ENCODE data around the gene CCDC178. TPM values are rescaled to one million over a fixed set of nuclear protein-coding genes. Genes with fewer than 3 reads are reported as not detected.

Gene CCDC178
- total and polyA plus RNA-seq, 10 donors: 4.0 to 17.4 (median 8.0) TPM

DNA sequence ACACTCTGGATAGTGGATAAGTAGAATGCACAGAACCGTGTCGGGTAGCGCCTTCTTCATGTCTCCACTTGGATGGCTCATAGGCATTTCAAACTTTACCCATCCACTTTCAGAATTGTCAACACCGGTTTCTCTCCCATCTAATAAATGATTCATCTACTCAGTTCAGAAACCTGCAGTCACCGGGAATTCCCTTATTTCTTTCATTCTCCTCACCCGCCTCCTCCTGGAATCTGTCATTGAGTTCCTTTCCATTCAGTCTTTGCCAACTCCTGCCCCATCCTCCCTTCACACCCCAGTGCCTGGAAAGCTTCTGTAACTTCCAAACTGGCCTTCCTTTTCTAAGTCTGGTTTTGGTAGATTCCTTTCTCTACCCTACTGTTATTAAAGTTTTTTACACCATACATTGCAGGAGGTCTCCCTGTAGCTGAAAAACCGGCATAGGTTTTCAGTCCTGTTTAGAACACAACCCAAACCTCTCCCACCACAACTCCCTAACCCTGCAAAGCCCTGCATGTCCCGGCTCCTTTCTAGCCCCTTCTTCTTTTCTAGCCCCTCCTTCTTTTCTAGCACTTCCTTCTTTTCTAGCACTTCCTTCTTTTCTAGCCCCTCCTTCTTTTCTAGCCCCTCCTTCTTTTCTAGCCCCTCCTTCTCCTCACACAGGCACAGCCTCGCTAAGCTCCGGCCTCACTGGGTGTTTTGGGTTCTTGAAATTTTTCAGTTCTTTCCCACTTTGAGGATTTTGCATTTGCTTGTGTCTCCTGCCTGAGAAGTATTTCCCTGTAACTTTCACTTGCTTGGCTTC lies 533.8 kb downstream of the CCDC178 start:
- Histone ChIP-seq H3K27me3 (replicated peaks in 1 of 7) (no peaks in the 10 kb centered on the region), H3K27ac (no peak overlapping the region), H3K9me3 (no peaks in the 10 kb centered on the region), H3K4me1 (peaks cover 6 to 34% (median 12%) of the 10 kb centered on the region in 6 donors), H3K4me3 (no peak overlapping the region), H3K36me3 (no peaks in the 10 kb centered on the region)
- intact Hi-C loops (cut with DNase I; ENCODE audit: low total_unique reads): no loop called here
- 87 to 90% (median 90%) methylated on average over 10 of the region's 10 CpGs for WGBS, 5 donors
- no peak for DNase-seq
- TF ChIP-seq POLR2AphosphoS5 (IDR thresholded peaks at IDR 0.05) (no peak), POLR2A (IDR thresholded peaks at IDR 0.05) (no peak)
- TF ChIP-seq, protein P1, sequence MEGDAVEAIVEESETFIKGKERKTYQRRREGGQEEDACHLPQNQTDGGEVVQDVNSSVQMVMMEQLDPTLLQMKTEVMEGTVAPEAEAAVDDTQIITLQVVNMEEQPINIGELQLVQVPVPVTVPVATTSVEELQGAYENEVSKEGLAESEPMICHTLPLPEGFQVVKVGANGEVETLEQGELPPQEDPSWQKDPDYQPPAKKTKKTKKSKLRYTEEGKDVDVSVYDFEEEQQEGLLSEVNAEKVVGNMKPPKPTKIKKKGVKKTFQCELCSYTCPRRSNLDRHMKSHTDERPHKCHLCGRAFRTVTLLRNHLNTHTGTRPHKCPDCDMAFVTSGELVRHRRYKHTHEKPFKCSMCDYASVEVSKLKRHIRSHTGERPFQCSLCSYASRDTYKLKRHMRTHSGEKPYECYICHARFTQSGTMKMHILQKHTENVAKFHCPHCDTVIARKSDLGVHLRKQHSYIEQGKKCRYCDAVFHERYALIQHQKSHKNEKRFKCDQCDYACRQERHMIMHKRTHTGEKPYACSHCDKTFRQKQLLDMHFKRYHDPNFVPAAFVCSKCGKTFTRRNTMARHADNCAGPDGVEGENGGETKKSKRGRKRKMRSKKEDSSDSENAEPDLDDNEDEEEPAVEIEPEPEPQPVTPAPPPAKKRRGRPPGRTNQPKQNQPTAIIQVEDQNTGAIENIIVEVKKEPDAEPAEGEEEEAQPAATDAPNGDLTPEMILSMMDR (IDR thresholded peaks at IDR 0.05 in 8 of 11, conservative IDR thresholded peaks at IDR 0.05 in 3 of 11): no peak

GRCh38 chr18:32905651-32906050 lies 534.9 kb downstream of the CCDC178 start:
- no peak overlapping the region for H3K4me3 ChIP-seq
- H3K27me3 ChIP-seq (replicated peaks in 1 of 7): no peaks in the 10 kb centered on the region
- no peaks in the 10 kb centered on the region for H3K36me3 ChIP-seq
- peaks cover 6 to 24% (median 8%) of the 10 kb centered on the region in 6 donors for H3K4me1 ChIP-seq
- intact Hi-C loops (cut with DNase I; ENCODE audit: low total_unique reads): no loop called here
- DNase-seq: no peak
- no peak overlapping the region for H3K27ac ChIP-seq
- 85 to 97% (median 95%) methylated on average over 5 of the region's 5 CpGs for WGBS, 5 donors
- TF ChIP-seq POLR2A (IDR thresholded peaks at IDR 0.05) (no peak), POLR2AphosphoS5 (IDR thresholded peaks at IDR 0.05) (no peak)
- TF ChIP-seq, protein P1 (IDR thresholded peaks at IDR 0.05 in 8 of 11, conservative IDR thresholded peaks at IDR 0.05 in 3 of 11): no peak
- H3K9me3 ChIP-seq: no peaks in the 10 kb centered on the region

GRCh38 chr18:32902568-32903330 lies 537.8 kb downstream of the CCDC178 start:
- TF ChIP-seq, protein P1 (IDR thresholded peaks at IDR 0.05 in 8 of 11, conservative IDR thresholded peaks at IDR 0.05 in 3 of 11): peak in 1 of 11 experiments; percentile 9
- TF ChIP-seq POLR2A (IDR thresholded peaks at IDR 0.05): no peak
- Histone ChIP-seq H3K27ac (peak overlapping the region in 2 of 8 donors; percentile 9 to 51), H3K4me3 (no peak overlapping the region), H3K9me3 (peaks cover 0 to 2% (median under 1%) of the 10 kb centered on the region in 8 donors), H3K27me3 (replicated peaks in 1 of 7) (no peaks in the 10 kb centered on the region), H3K36me3 (no peaks in the 10 kb centered on the region), H3K4me1 (peaks cover 0 to 6% (median 0%) of the 10 kb centered on the region in 6 donors)
- intact Hi-C loops (cut with DNase I; ENCODE audit: low total_unique reads): no loop called here
- WGBS, 5 donors: 48 to 76% (median 70%) methylated on average over 3 of the region's 3 CpGs
- no peak for DNase-seq

- DNase-seq: no peak
- Histone ChIP-seq H3K27me3 (replicated peaks in 1 of 7) (no peaks in the 10 kb centered on the region), H3K4me1 (peaks cover 0 to 6% (median 0%) of the 10 kb centered on the region in 6 donors), H3K9me3 (peaks cover 0 to 21% (median 10%) of the 10 kb centered on the region in 8 donors), H3K36me3 (no peaks in the 10 kb centered on the region), H3K27ac (no peak overlapping the region), H3K4me3 (no peak overlapping the region)
- intact Hi-C loops (cut with DNase I; ENCODE audit: low total_unique reads): no loop called here
- WGBS, 5 donors: 57 to 70% (median 63%) methylated on average over 3 of the region's 3 CpGs
- TF ChIP-seq POLR2AphosphoS5 (IDR thresholded peaks at IDR 0.05): no peak
- TF ChIP-seq POLR2A (IDR thresholded peaks at IDR 0.05): no peak
- TF ChIP-seq, protein P1 (IDR thresholded peaks at IDR 0.05 in 8 of 11, conservative IDR thresholded peaks at IDR 0.05 in 3 of 11): no peak
Observed at GRCh38 chr18:32899819-32900218, 540.7 kb downstream of the CCDC178 start.
